Mesendoderm (in vitro differentiated cells): ENCODE data around the gene RAP2A.

Source experiments
- DNase-seq: peaks from one replicate; pipeline ENCODE4 v3.0.0; 2013
- H2AK5ac ChIP-seq: 2 replicates; pipeline ENCODE4 v1.6.1; 2013; ENCODE audit warnings: low read length, inconsistent platforms
- H2BK120ac ChIP-seq: 2 replicates; pipeline ENCODE4 v1.6.1; 2013; ENCODE audit warnings: low read depth, mild to moderate bottlenecking, low read length, moderate library complexity, mixed read lengths
- H2BK15ac ChIP-seq: replicated peaks from 2 replicates; pipeline ENCODE4 v1.6.1; 2013; ENCODE audit warnings: low read depth, mild to moderate bottlenecking, moderate library complexity
- H2BK5ac ChIP-seq: 2 replicates; pipeline ENCODE4 v1.6.1; 2013; ENCODE audit warnings: low read length, inconsistent platforms
- H3K18ac ChIP-seq: 2 replicates; pipeline ENCODE4 v1.6.1; 2013; ENCODE audit warnings: mild to moderate bottlenecking, low read length, mixed read lengths
- H3K23ac ChIP-seq: one replicate; pipeline ENCODE4 v1.6.1; 2013; ENCODE audit warnings: low read length
- H3K27ac ChIP-seq: 2 replicates; pipeline ENCODE4 v1.5.1; 2013; ENCODE audit warnings: low read depth, mild to moderate bottlenecking, inconsistent platforms, low read length, moderate library complexity
- H3K27me3 ChIP-seq: 2 replicates; pipeline ENCODE4 v1.6.1; 2013; ENCODE audit warnings: low read length, control low read depth, mild to moderate bottlenecking, inconsistent platforms; ENCODE audit not compliant: insufficient read depth, poor library complexity
- H3K36me3 ChIP-seq: 2 replicates; pipeline ENCODE4 v1.6.1; 2013; ENCODE audit warnings: low read length, inconsistent platforms; ENCODE audit not compliant: control insufficient read depth, insufficient read depth
- H3K4ac ChIP-seq: one replicate; pipeline ENCODE4 v1.6.1; 2013; ENCODE audit warnings: low read depth, mild to moderate bottlenecking, low read length, moderate library complexity
- H3K4me1 ChIP-seq: 2 replicates; pipeline ENCODE4 v1.6.1; 2013; ENCODE audit warnings: low read depth, low read length, inconsistent platforms; ENCODE audit not compliant: control insufficient read depth
- H3K4me2 ChIP-seq: 2 replicates; pipeline ENCODE4 v1.6.1; 2013; ENCODE audit warnings: low read length
- H3K4me3 ChIP-seq: 2 replicates; pipeline ENCODE4 v1.5.1; 2013; ENCODE audit warnings: mild to moderate bottlenecking, low read length
- H3K56ac ChIP-seq: one replicate; pipeline ENCODE4 v1.6.1; 2013; ENCODE audit warnings: low read length
- H3K79me1 ChIP-seq: 2 replicates; pipeline ENCODE4 v1.6.1; 2013; ENCODE audit warnings: low read length, inconsistent platforms
- H3K79me2 ChIP-seq: 2 replicates; pipeline ENCODE4 v1.6.1; 2013; ENCODE audit warnings: mild to moderate bottlenecking, low read length; ENCODE audit not compliant: control insufficient read depth, insufficient read depth
- H3K9ac ChIP-seq: 2 replicates; pipeline ENCODE4 v1.6.1; 2013; ENCODE audit warnings: low read length, inconsistent platforms
- H4K5ac ChIP-seq: one replicate; pipeline ENCODE4 v1.6.1; 2013; ENCODE audit warnings: low read length
- H4K8ac ChIP-seq: one replicate; pipeline ENCODE4 v1.6.1; 2013; ENCODE audit warnings: low read depth, mild to moderate bottlenecking, control low read depth, low read length, moderate library complexity
- WGBS: extraction: QIAGEN DNeasy Blood & Tissue Kit; methylation state at CpG from one replicate; pipeline ENCODE4 v1.1.7; 2013; ENCODE audit warnings: low lambda C conversion rate, missing lambda C conversion rate; ENCODE audit not compliant: insufficient coverage; ENCODE audit errors: extremely low coverage; 5-methylcytosine and 5-hydroxymethylcytosine counted together

RAP2A gene

GRCh38 chr13:97435323-97435722 is 1.4 kb downstream of the RAP2A start:
- peak overlapping the region; percentile 69 for H3K9ac ChIP-seq
- no peak overlapping the region for H3K27ac ChIP-seq
- H3K23ac ChIP-seq: no peak overlapping the region
- peaks cover 3% of the 10 kb centered on the region for H3K4me1 ChIP-seq
- H3K79me2 ChIP-seq: peaks cover 34% of the 10 kb centered on the region
- no peak overlapping the region for H3K56ac ChIP-seq
- no peak overlapping the region for H2BK120ac ChIP-seq
- H4K5ac ChIP-seq: no peak overlapping the region
- no peak overlapping the region for H4K8ac ChIP-seq
- no peak overlapping the region for H2AK5ac ChIP-seq
- no peaks in the 10 kb centered on the region for H3K27me3 ChIP-seq
- no peak overlapping the region for H3K4ac ChIP-seq
- no peak overlapping the region for H3K4me2 ChIP-seq
- H3K4me3 ChIP-seq: no peak overlapping the region
- H2BK5ac ChIP-seq: no peak overlapping the region
- H3K36me3 ChIP-seq: no peaks in the 10 kb centered on the region
- H3K79me1 ChIP-seq: peaks cover 4% of the 10 kb centered on the region
- no CpG with 5 or more reads among the region's 3 CpGs for WGBS
- DNase-seq: no peak
- H3K18ac ChIP-seq: no peak overlapping the region
- no peak overlapping the region for H2BK15ac ChIP-seq

- WGBS: no CpG with 5 or more reads among the region's 5 CpGs
- no peak for DNase-seq
- peaks cover 3% of the 10 kb centered on the region for H3K4me1 ChIP-seq
Measured at GRCh38 chr13:97435794-97436193, 1.8 kb downstream of the RAP2A start.

GRCh38 chr13:97436845-97437244 is 2.9 kb downstream of the RAP2A start:
- H3K9ac ChIP-seq: no peak overlapping the region
- H3K56ac ChIP-seq: no peak overlapping the region
- no peak overlapping the region for H3K27ac ChIP-seq
- peaks cover 34% of the 10 kb centered on the region for H3K79me2 ChIP-seq
- H3K4me1 ChIP-seq: peaks cover 3% of the 10 kb centered on the region
- no peaks in the 10 kb centered on the region for H3K27me3 ChIP-seq
- H3K36me3 ChIP-seq: no peaks in the 10 kb centered on the region
- no peak overlapping the region for H3K23ac ChIP-seq
- no peak overlapping the region for H2AK5ac ChIP-seq
- no peak overlapping the region for H3K4me3 ChIP-seq
- no peak overlapping the region for H3K18ac ChIP-seq
- H3K4me2 ChIP-seq: peak overlapping the region; percentile 25
- H3K4ac ChIP-seq: no peak overlapping the region
- H4K5ac ChIP-seq: no peak overlapping the region
- peaks cover 4% of the 10 kb centered on the region for H3K79me1 ChIP-seq
- no peak overlapping the region for H2BK5ac ChIP-seq
- H2BK120ac ChIP-seq: no peak overlapping the region
- no peak overlapping the region for H2BK15ac ChIP-seq
- H4K8ac ChIP-seq: no peak overlapping the region
- no peak for DNase-seq
- no CpG with 5 or more reads among the region's 2 CpGs for WGBS

More at GRCh38 chr13:97435794-97436193, 1.8 kb downstream of the RAP2A start:
- Histone ChIP-seq H3K79me1 (peaks cover 4% of the 10 kb centered on the region), H3K4ac (no peak overlapping the region), H4K5ac (no peak overlapping the region), H3K18ac (no peak overlapping the region), H3K56ac (peak overlapping the region; percentile 38), H3K27ac (no peak overlapping the region), H3K4me2 (peak overlapping the region; percentile 18), H4K8ac (no peak overlapping the region), H3K27me3 (no peaks in the 10 kb centered on the region), H2BK5ac (no peak overlapping the region), H2BK15ac (no peak overlapping the region), H2AK5ac (no peak overlapping the region), H3K79me2 (peaks cover 34% of the 10 kb centered on the region), H2BK120ac (no peak overlapping the region), H3K23ac (no peak overlapping the region), H3K4me3 (peak overlapping the region; percentile 10), H3K9ac (peak overlapping the region; percentile 75), H3K36me3 (no peaks in the 10 kb centered on the region)

- no CpG with 5 or more reads among the region's 2 CpGs for WGBS
- Histone ChIP-seq H3K4me2 (no peak overlapping the region), H3K56ac (no peak overlapping the region), H3K79me2 (peaks cover 34% of the 10 kb centered on the region), H3K79me1 (peaks cover 4% of the 10 kb centered on the region), H3K27ac (no peak overlapping the region), H4K5ac (no peak overlapping the region), H4K8ac (no peak overlapping the region), H3K27me3 (no peaks in the 10 kb centered on the region), H2BK15ac (no peak overlapping the region), H3K18ac (no peak overlapping the region), H3K23ac (no peak overlapping the region), H3K36me3 (no peaks in the 10 kb centered on the region), H2AK5ac (no peak overlapping the region), H3K9ac (no peak overlapping the region), H2BK5ac (no peak overlapping the region), H3K4me3 (no peak overlapping the region), H3K4ac (no peak overlapping the region), H2BK120ac (no peak overlapping the region), H3K4me1 (peaks cover 3% of the 10 kb centered on the region)
- DNase-seq: no peak
Measured at GRCh38 chr13:97437729-97438128, 3.8 kb downstream of the RAP2A start.

- H3K36me3 ChIP-seq: no peaks in the 10 kb centered on the region
Measured at GRCh38 chr13:97438856-97439595, 5.1 kb downstream of the RAP2A start.

More at GRCh38 chr13:97438856-97439595, 5.1 kb downstream of the RAP2A start:
- no peaks in the 10 kb centered on the region for H3K27me3 ChIP-seq
- no peak overlapping the region for H4K5ac ChIP-seq
- H3K27ac ChIP-seq: no peak overlapping the region
- H3K9ac ChIP-seq: no peak overlapping the region
- no peak overlapping the region for H2AK5ac ChIP-seq
- H3K4ac ChIP-seq: no peak overlapping the region
- H3K4me2 ChIP-seq: no peak overlapping the region
- peak; percentile 62 for DNase-seq
- no peak overlapping the region for H4K8ac ChIP-seq
- H3K56ac ChIP-seq: no peak overlapping the region
- H3K4me1 ChIP-seq: peaks cover 3% of the 10 kb centered on the region
- no peak overlapping the region for H3K4me3 ChIP-seq
- H3K18ac ChIP-seq: no peak overlapping the region
- H3K79me1 ChIP-seq: peaks cover 4% of the 10 kb centered on the region
- H2BK5ac ChIP-seq: no peak overlapping the region
- no peak overlapping the region for H2BK120ac ChIP-seq
- no peak overlapping the region for H2BK15ac ChIP-seq
- no CpG with 5 or more reads among the region's 3 CpGs for WGBS
- peaks cover 34% of the 10 kb centered on the region for H3K79me2 ChIP-seq
- no peak overlapping the region for H3K23ac ChIP-seq
